ENCODE data around the gene DYSF.

DNA sequence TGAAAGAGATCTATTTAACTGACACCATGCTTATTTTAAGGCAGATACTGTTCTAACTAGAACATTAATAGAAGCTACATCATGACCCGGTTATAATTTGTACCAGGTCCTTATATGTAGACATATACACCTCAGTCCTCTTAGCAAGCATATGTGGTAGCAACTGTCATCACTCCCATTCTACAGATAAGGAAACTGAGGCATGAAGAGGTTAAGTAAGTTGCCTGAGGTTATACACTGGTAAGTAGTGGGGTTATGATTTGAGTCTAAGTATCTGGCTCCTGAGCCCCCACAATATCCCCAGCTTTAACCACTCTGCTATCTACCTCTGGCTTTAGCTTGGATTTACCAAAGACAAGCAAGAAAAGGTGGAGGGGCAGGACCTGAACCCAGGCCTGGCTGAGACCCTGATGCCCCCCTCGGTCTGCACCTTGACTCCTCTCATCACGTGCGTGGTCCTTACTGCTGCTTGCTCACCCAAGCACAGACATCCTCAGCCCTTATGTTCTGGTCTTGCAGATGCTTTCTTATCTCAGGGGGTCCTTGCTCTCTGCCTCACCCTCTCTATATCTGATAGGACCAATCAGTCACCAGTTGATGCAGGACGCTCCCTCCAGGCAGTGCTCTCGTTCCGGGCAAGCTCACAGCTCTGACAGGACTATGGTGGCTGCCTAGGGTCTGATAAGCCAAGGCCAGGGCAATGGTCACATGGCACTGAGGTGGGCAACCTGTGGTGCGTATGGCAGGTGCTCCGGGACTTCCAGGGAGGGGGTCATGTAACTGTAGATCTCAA is 4.0 kb downstream of the DYSF start:
- no peak for TF ChIP-seq ZBTB7A (IDR thresholded peaks at IDR 0.05; ENCODE audit: low read depth)
- TF ChIP-seq, protein P1, sequence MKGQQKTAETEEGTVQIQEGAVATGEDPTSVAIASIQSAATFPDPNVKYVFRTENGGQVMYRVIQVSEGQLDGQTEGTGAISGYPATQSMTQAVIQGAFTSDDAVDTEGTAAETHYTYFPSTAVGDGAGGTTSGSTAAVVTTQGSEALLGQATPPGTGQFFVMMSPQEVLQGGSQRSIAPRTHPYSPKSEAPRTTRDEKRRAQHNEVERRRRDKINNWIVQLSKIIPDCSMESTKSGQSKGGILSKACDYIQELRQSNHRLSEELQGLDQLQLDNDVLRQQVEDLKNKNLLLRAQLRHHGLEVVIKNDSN (IDR thresholded peaks at IDR 0.05) = no peak
- TF ChIP-seq TCF12 (IDR thresholded peaks at IDR 0.05; ENCODE audit: low read depth) = no peak
- no peak for TF ChIP-seq EP300 (IDR thresholded peaks at IDR 0.05; ENCODE audit: borderline replicate concordance)
- TF ChIP-seq, protein P2, sequence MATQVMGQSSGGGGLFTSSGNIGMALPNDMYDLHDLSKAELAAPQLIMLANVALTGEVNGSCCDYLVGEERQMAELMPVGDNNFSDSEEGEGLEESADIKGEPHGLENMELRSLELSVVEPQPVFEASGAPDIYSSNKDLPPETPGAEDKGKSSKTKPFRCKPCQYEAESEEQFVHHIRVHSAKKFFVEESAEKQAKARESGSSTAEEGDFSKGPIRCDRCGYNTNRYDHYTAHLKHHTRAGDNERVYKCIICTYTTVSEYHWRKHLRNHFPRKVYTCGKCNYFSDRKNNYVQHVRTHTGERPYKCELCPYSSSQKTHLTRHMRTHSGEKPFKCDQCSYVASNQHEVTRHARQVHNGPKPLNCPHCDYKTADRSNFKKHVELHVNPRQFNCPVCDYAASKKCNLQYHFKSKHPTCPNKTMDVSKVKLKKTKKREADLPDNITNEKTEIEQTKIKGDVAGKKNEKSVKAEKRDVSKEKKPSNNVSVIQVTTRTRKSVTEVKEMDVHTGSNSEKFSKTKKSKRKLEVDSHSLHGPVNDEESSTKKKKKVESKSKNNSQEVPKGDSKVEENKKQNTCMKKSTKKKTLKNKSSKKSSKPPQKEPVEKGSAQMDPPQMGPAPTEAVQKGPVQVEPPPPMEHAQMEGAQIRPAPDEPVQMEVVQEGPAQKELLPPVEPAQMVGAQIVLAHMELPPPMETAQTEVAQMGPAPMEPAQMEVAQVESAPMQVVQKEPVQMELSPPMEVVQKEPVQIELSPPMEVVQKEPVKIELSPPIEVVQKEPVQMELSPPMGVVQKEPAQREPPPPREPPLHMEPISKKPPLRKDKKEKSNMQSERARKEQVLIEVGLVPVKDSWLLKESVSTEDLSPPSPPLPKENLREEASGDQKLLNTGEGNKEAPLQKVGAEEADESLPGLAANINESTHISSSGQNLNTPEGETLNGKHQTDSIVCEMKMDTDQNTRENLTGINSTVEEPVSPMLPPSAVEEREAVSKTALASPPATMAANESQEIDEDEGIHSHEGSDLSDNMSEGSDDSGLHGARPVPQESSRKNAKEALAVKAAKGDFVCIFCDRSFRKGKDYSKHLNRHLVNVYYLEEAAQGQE (IDR thresholded peaks at IDR 0.05; ENCODE audit: low read depth) = no peak
- TF ChIP-seq CEBPB (IDR thresholded peaks at IDR 0.05) = no peak
- no peak for TF ChIP-seq FOXM1 (IDR thresholded peaks at IDR 0.05; ENCODE audit: borderline replicate concordance, low read depth)
- TF ChIP-seq TAF1 (IDR thresholded peaks at IDR 0.05; ENCODE audit: low read depth) = no peak
- no peak for TF ChIP-seq RAD21 (IDR thresholded peaks at IDR 0.05; ENCODE audit: low read depth)
- TF ChIP-seq, protein P3, sequence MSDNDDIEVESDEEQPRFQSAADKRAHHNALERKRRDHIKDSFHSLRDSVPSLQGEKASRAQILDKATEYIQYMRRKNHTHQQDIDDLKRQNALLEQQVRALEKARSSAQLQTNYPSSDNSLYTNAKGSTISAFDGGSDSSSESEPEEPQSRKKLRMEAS (IDR thresholded peaks at IDR 0.05) = no peak
- no peak for TF ChIP-seq EGR1 (IDR thresholded peaks at IDR 0.05)
- TF ChIP-seq CREB1 (IDR thresholded peaks at IDR 0.05; ENCODE audit: low read depth) = no peak
- no peak for TF ChIP-seq YY1 (IDR thresholded peaks at IDR 0.05; ENCODE audit: low read depth)
